GM21619 (cell line): ENCODE results near the gene EPHA2.
"Not testable (repeated sequence)": the region's sequence is repeated elsewhere in the genome, so short reads cannot be mapped to it uniquely, and the experiment has no call there.

Source experiments
- ATAC-seq: cut with Tn5 transposase; IDR thresholded peaks from one replicate; pipeline ENCODE4 v1.9.1; 2021; ENCODE audit not compliant: unreplicated experiment

EPHA2 gene

DNA sequence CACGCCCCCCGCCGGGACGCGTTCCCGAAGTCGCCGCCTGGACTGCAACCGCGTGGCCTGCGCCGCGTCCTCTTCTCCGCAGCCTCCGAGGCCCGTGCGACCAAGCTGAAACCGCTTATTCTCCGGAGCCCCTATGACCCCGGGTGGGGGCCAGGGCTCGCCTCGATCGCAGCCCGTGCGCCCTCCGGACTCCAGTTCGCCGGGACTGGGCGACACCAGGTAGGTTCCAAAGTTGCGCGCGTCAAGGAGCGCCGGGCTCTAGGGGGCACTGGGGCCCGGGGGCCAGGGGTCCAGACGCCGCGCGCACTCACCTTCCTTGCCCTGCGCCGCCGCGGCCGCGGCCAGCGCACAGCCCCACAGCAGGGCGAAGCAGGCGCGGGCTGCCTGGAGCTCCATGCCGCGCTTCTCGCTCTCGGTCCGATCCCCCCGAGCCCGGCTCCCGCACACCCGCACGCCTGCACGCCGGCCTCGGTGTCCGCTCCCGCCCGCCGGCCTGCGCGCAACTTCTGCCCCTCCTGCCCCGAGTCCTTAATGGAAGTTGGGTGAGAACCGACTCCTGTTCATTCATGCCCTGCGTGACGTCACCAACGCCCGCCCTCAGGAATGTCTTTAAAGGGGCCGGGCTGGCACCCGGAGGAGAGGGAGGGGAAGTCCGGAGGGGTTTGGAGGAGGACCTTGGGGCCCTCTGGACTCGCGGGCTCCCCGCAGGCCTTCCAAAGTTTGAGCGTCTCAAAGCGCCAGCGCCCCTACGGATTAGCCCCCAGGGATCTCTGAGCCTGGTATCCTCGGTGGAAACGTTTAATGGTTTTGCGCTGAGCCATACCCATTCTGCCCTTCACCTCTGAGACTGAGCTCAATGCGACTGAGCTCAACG is at the start of gene EPHA2:
Gene EPHA2 (minus strand): TSS at position 533 of the 874 bp plus-strand sequence. CDS start 137 bp downstream, at position 396.
- no peak for ATAC-seq

DNA sequence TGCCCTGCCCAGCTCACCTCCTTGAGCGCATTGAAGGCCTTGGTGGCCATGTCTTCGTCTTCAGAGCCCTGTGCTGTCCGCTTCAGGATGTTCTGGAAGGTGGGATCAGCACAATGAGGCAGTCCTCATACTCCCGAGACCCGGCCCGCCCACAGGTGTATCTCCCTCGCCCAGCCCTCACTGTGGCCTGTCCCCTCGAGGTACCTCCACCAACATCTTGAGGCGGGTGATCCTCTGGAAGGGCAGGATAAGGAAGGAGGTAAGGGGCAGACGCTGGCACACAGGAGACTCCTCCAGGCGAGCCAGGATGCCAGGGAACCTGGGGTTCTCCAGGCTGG is 49.4 kb upstream of the EPHA2 start:
- ATAC-seq, result no peak

DNA sequence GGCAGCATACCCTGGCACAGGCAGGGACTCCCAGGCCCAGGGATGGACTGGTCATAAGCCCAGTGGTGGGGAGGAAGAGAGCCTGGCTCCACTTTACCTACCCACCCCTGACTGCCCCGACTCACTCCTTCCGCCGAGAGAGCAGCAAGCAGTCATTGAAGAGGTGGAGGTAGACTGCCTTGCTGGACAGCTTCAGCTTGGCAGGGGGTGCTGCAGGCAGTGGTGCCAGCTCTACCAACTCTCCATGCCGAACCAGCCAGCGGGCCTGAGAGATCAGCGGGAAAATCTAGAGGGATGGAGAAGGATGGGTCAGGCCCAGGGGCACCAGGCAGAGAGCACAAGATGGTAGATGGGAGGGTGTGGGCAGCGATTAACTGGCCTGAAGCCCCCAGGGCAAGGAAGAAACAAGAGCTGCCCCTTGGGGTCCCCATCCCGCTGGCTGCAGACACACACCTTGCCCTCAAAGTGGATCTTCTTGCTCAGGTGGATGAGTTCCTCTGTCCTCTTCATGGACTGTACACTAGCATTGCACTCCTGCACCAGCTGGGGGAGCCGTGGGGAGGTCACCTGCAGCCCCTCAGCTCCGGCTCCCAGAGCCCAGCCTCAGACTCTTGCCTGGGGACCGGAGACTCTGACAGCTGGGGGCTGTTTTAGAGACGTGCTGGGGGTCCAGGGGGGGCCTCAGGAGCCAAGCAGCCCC is 48.9 kb upstream of the EPHA2 start:
- ATAC-seq, result no peak

DNA sequence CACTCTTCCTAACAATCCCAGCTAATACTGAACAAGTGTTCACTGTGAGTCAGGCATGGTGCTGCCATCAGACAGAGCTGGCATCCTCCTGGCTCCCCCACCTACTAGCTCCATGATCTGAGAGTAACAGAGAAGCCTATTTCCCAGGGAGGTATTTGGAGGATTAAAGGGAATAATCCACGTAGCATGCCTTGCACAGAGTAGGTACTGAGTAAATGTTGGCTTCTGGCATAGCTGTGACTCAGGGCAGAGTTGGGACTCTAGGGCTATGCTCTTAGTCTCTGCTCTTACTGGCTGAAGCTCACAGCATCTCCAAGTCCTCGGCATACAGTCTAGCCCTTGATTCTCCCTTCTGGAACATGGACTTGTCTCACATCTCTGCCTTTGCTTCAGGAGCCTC is 48.3 kb upstream of the EPHA2 start:
- no peak for ATAC-seq

DNA sequence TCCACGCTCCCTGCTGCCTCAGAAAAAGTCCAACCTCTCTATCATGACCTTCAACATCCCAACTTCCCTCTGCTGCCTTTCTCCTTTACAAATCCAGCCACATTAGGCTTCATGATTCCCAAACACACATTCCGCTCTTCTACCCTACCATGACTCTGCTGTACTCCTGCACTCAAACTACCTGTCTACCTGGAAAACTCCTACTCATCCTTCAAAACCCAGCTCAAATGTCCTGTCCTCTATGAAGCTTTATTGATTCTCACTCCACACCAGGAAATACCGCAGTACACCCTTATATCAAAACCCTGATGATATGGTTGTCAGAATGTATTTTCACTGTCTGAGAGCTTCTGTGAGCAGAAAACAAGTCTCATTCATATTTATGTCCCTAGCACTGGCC is 47.7 kb upstream of the EPHA2 start:
- ATAC-seq, result no peak

DNA sequence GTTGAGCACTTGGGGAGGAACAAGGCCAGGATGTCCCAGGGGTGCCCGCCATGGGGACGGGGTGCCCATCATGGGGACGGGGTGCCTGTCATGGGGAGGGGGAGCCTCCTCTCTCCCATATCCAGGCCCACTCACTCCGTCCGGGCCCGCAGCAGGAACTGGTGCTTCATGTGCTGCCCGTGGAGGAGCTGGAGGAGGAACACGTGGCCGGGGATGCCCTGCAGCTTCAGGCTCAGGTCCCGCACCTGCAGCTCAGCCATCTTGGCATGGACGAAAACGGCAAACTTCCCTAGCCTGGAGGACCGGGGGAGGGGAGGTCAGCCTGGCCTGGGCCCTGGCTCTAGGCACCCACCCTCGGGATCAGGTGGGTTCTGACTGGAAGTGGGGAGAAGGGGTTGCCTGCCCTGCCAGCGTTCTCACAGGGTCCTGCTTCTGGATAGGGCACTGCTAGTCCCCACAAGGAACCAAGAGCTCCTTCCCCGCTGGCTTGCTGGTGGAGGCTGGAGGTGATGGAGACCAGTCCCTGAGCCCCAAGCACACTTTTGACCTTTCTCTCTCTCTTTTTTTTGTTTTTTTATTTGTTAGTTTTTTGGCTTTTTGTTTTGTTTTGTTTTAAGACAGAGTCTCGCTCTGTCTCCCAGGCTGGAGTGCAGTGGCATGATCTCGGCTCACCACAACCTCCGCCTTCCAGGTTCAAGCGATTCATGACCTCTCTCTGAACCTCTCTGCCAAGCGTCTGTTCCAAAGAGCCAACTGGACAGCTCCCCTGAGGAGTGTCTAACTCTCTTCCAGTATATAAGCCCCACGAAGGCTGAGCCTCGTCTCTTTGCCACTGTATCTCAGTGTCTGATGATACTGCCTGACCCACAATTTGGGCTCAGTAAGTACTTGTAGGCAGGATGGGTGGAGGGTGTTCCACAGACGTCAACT is 46.7 kb upstream of the EPHA2 start:
- ATAC-seq, result no peak

DNA sequence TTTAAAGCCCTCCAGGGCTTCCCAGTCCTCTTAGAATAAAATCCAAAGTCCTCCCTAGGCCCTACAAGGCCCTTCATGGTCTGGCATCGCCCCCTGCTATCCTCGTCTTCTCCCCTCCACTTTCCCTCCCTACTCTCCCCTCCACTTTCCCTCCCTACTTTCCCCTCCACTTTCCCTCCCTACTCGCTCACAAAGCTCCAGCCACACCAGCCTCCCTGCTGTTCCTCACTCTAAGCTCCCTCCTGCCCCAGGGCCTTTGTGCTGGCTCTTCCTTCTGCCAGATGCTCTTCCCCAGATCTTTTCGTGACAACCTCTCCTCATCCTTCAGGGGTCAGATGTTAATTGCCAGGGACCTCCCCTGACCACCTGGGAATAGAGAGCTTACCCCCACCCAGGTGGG is 43.8 kb upstream of the EPHA2 start:
- no peak for ATAC-seq

DNA sequence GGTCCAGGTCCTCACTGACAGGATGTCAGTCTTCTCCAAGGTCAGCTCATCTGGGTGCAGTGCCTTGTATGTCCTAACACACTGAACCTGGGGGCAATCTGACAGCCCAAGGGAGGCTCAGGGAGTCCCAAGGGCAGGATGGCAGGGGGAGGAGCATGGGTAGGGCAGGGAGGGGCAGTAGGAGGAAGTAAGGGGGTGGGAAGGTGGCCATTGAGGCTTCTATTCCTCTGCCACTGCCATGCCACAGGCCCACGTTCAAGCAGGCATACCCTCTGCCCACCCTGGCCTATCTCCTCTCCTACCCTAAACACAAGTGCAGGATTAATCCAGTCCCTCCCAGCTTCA is 43.3 kb upstream of the EPHA2 start:
- no peak for ATAC-seq

DNA sequence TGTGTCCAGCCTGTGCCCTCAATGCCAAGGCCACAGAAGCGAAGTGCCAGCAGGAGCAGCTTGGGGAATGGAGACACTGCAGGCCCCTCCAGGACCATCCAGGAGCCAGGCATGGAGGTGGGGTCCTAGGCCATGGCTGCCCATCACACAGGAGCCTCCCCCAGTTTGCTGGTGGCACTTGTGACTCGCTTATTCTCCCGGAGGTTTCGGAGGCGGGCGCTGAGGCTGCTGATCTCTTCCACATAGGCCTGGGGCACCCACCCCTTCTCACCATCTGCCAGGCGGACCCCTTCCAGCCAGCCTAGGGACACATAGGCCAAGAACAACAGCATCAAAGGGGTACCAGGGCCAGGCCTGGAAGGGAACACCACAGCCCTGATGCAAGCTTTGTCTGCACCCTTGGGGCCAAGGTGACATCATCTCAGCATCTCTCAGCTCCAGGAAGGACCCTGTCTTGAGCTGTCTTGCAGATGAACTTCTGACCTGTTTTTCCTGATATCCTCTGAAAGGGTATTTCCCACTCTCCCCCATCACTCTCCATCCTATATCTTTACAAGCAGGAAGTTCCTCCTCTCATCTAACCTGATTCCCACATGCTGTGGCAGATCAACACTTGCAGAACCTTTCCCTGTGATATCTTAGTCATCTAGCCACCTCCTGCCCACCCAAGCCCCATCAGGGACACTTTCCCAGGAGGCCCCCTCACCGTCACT is 42.7 kb upstream of the EPHA2 start:
- ATAC-seq, result no peak

DNA sequence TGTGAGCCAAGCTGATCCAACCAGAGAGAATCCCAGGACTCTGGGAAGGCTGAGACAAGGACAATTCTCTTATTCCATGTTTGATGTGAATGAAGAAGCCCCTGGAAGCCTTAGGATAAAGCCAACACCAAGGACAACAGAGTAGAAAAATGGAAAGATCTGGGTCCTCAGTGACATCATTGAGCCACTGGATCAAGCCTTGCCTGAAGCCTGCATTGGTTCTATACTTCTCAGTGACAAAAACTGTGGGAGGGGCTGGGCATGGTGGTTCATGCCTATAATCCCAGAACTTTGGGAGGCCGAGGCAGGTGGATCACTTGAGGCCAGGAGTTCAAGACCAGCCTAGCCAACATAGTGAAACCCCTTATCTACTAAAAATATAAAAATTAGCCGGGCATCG is 41.0 kb upstream of the EPHA2 start:
- ATAC-seq, result no peak

DNA sequence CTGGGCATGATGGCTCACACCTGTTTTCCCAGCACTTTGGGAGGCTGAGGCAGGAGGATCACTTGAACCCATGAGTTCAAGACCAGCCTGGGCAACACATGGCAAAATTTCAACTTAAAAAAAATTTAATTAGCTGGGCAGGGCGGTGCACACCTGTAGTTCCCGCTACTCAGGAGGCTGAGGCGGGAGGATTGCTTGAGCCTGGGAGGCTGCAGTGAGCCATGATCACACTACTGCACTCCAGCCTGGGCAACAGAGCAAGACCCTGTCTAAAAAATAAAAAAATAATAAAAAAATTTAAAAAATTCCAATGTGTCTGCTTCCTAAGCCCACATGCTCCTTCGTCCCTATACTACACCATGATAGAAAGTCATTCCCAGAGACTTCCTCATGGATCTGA is 40.3 kb upstream of the EPHA2 start:
- not testable (repeated sequence) for ATAC-seq

DNA sequence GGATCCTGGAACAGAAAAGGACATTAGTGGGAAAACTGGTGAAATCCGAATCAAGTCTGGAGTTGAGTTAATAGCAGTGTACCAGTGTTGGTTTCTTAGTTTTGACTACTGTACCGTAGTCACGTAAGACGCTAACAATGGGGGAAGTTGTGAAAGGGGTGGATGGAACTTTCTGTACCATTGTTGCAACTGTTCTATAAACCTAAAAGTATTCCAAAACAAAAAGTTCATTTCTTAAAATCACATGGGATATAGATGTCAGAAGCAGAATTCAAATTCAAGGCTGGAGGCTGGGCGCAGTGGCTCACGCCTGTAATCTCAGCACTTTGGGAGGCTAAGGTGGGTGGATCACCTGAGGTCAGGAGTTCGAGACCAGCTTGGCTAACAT is 39.6 kb upstream of the EPHA2 start:
- no peak for ATAC-seq

DNA sequence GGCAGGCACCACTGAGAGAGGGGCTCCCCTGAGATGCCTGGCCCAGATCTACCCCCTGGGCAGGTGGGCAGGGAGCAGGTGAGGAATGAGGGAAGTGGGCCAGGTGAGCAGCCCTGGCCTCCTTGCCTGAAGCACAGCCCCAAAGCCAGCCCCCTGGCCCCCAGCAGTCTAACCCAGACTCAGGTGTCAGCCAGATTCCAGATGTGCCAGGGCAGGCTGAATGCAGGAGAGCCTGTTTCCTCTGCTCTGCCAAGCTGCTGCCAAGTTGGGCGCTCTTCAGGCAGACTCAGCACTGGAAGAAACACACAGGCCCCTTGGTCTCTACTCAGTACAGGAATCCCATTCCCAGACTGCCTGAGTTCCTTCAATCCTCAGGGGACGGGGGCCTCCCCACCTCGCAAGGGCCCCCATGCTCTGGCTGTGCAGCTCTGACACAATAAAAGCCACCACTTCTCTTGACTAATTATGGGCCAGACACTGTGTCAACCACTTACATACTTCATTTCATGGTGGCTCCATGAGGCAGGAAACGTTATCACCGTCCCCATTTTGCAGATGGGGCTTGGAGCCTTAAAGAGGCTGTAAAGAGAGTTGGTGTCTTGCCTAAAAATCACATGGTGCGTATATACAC is 36.2 kb upstream of the EPHA2 start:
- ATAC-seq, result no peak

DNA sequence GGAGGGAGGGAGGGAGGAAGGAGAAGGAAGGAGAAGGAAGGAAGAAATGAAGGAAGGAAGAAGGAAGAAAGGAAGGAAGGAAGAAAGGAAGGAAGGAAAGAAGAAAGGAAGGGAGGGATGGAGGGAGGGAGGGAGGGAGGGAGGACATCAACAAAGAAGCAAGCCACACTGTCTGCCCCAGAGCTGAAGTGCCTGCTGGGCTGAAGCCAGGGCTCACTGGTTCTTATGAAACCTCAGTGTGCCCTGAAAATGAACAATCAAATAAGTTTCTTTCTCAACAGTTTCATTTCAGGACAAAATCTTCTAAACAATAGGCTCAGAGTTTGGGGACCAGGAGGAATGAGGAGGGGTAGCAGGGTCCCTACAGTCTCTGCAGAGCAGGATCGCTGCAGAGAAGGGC is 35.4 kb upstream of the EPHA2 start:
- ATAC-seq, result no peak

DNA sequence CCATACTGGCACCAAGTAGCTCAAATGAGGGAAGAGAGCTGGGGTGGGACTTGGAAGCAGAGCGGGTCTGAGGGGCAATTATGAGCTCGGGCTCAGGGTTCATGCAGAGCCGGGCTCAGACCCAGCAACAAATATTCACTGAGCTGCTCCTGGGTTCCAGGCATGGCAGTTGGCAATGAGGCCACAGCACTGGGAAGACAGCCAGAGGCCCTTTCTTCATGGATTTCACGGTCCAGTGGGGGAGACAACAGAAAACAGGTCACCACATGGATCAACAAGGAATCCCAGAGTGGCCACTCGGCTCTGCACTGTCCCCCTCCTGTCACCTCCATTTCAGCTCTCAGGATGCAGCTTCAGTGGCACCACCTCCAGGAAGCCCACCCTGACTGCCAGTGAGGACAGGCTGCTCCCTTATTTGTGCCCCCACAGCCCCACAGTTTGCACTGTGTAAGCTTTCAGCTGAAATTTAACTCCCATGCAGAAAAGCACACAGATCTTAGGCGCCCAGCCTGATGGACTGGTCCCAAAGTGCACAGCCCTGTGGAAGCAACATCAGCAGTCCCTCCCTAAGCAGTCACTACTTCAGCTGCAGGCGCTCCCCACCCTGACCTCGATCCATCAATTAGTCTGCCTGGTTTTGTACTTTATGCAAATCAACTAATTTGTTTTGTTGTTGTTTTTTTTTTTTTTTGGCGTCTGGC is 34.2 kb upstream of the EPHA2 start:
- no peak for ATAC-seq

DNA sequence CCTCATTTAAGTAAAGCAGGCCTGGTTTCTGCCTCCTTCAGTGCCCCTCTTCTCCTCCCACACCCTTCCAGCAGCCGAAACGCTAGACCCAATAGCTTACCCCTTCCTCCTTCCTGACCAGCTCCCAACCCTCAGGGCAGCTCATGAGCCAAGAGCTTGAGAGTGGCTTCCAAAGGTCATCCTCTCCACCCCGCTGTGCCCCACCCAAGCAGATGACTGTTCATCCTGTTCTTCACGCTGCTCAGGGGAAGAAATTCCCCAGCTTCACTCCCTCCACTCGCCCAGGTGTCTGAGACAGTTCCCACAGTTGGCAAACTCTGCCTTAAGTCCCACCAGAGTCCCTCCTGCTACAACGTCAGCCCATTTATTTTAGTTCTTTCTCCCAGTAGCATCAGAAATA is 33.1 kb upstream of the EPHA2 start:
- no peak for ATAC-seq

DNA sequence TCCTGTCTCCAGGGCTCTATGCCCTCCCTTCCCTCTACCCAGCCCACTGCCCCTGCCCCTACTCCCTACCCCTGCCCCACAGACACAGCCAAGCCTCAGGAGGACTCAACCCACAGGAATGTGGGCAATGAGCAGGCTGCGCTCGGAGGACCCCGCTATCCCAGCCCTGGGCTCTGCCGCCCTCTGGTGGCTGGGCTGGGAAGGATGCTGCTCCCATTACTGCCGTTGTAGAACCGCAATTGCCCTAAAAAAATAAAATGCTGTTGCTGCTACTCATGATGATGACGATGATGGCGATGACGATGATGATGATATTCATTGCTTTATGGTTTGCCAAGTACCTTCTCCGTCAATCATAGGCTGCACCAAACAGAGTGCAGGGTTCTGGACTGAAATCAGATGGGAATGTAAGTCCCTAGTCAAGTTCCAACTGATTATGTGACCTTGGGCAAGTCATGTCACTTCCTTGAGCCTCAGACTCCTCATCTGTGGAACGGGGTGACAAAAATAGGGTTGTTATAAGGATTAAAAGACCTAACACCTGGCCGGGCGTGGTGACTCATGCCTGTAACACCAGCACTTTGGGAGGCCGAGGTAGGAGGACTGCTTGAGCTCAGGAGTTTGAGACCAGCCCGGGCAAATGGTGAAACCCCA is 32.0 kb upstream of the EPHA2 start:
- ATAC-seq, result no peak

DNA sequence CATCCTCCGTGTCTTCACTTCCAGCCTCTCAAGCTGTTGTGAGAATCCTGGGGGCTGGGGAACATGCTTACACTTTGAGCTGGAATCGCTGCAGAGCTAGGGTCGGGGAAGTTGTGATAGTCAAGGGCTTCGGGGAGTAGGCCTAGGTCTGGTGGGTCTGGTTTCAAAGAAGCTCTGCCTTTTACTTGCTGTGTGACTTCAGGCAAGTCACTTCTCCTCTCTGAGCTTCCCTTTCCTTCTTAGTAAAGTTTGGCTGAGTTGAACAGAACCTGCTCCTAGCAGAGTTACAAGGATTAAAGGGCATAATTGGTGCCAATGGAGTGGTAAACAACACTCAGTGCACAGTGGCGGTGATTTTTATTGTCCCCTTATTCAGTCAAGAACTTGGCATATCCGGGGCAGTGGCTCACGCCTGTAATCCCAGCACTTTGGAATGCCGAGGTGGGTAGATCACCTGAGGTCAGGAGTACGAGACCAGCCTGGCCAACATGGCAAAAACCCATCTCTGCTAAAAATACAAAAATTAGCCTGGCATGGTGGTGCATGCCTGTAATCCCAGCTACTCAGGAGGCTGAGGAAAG is 30.9 kb upstream of the EPHA2 start:
- no peak for ATAC-seq
